Measurements from ENCODE around the gene AGPAT1. TPM values are rescaled to one million over a fixed set of nuclear protein-coding genes. Genes with fewer than 3 reads are reported as not detected.
"Not testable (repeated sequence)": the region's sequence is repeated elsewhere in the genome, so short reads cannot be mapped to it uniquely, and the experiment has no call there.

AGPAT1 gene
- total RNA-seq, 1 donor from 2014 or later, result 63.2 TPM

DNA sequence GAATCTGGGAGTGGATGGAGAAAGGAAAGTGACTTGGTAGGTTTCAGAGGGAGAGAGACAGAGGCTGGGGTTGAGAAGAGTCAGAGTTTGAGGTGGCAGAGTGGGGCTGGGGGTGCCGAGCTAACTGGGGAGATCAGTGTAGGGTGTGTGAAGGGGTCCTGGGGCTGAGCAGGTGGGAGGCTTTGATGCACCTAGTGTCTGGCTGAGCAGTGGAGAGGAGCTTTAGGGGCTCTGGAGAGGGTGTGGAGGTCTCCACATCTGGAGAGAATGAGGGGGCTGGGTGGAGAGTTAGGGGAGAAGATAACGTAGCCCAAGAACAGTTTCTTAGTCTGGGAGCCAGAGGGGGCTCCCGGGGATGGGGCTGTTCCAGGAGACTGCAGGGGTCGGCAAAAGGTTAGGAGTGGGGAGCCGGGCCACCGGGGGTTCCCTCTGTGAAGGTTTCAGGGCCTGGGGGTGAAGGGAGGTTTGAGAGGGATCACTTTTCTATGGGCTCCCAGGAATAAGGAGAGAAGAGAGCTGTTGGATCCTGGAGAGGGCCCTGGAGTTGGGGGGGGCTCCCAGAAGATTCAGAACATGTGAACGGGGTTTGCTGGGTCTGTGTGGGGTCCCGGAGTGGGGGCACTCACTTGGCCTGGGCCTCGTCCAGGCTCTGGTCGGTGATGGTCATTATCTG is 13.3 kb upstream of the AGPAT1 start:
- H3K9me3 Mint-ChIP-seq, result no peaks in the 10 kb centered on the region
- peaks cover 70% of the 10 kb centered on the region for H3K4me1 Mint-ChIP-seq
- peak overlapping the region; percentile 97 for H3K27ac Mint-ChIP-seq
- H3K36me3 Mint-ChIP-seq, result peaks cover 17% of the 10 kb centered on the region
- H3K4me3 Mint-ChIP-seq, result peak overlapping the region; percentile 86
- no peaks in the 10 kb centered on the region for H3K27me3 Mint-ChIP-seq (ENCODE audit: low read depth)
- DNase-seq (ENCODE audit: low spot score in 2 of 2, unreplicated experiment in 2 of 2), result no peak
- TF ChIP-seq, protein P1, sequence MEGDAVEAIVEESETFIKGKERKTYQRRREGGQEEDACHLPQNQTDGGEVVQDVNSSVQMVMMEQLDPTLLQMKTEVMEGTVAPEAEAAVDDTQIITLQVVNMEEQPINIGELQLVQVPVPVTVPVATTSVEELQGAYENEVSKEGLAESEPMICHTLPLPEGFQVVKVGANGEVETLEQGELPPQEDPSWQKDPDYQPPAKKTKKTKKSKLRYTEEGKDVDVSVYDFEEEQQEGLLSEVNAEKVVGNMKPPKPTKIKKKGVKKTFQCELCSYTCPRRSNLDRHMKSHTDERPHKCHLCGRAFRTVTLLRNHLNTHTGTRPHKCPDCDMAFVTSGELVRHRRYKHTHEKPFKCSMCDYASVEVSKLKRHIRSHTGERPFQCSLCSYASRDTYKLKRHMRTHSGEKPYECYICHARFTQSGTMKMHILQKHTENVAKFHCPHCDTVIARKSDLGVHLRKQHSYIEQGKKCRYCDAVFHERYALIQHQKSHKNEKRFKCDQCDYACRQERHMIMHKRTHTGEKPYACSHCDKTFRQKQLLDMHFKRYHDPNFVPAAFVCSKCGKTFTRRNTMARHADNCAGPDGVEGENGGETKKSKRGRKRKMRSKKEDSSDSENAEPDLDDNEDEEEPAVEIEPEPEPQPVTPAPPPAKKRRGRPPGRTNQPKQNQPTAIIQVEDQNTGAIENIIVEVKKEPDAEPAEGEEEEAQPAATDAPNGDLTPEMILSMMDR (IDR thresholded peaks at IDR 0.05; ENCODE audit: unreplicated experiment), result no peak

DNA sequence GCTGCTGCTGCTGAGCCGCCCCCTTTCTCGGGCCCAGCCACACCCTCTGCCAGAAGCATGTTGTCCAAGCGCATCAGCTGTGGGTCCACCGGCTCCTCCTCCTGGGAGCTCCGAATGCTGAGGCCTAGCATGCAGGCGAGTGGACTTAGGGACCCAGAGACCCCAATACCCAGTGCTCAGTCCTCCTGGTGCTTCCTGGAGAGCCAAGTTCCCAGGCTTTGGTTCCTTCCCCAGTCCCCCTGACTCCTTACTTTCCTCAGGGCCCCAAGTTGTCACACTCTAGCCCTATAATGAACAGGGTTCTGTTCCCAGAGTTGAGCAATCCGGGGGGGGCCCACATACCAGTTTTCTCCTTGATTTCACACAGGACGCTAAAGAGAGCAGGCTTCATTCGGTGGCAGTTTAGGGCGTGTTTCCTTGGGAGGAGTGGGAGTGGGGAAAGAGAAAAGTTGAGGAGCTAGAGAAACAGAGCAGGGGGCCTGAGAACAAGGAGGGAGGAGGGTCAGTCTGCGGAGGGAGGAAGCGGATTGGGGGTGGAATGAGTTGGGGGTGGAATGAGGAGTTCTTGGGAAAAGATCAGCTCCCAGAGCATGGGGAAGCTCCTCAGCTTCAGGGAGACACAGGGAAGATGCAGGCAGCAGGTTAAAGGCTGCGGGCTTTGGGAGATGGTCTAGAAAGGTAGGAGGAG is 12.6 kb upstream of the AGPAT1 start:
- peak overlapping the region; percentile 86 for H3K4me3 Mint-ChIP-seq
- H3K27me3 Mint-ChIP-seq (ENCODE audit: low read depth), result no peaks in the 10 kb centered on the region
- TF ChIP-seq, protein P1 (IDR thresholded peaks at IDR 0.05; ENCODE audit: unreplicated experiment), result no peak
- H3K27ac Mint-ChIP-seq, result peak overlapping the region; percentile 97
- DNase-seq (ENCODE audit: low spot score in 2 of 2, unreplicated experiment in 2 of 2), result no peak
- H3K36me3 Mint-ChIP-seq, result peaks cover 17% of the 10 kb centered on the region
- peaks cover 69% of the 10 kb centered on the region for H3K4me1 Mint-ChIP-seq
- no peaks in the 10 kb centered on the region for H3K9me3 Mint-ChIP-seq

DNA sequence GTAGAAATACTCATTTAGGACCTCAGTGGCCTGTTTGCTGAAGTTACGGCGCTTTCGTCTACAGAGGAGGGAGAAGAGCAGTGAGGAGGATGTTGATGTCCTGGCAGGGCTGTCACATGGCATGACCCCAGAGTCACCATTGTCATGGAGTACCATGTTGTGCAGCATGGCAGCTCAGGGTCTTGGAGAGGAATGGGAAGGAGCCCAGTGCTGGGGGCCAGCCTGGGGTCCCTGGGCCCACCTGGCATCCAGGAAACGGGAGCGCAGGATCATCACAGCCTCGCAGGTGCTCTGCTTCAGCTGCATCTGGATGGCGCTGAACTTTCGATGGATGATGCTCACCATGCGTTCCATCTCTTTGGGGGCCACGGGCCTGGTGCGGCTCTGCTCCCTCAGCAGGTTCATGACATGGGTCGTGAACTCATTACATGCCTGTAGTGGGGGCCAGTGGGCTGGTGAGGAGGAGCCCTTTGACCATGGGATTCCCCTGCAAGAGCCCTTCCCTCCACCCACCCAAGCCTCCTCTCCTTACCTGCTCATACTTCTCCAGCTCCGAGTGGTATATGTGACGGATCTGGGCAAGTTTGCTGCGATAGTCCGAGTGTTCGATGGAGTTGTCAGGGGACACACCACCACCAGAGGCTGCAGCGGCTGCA is 12.0 kb upstream of the AGPAT1 start:
- H3K27me3 Mint-ChIP-seq (ENCODE audit: low read depth); H3K9me3 Mint-ChIP-seq; DNase-seq (ENCODE audit: low spot score in 2 of 2, unreplicated experiment in 2 of 2): not testable (repeated sequence)
- Mint-ChIP-seq H3K27ac (peak overlapping the region; percentile 97), H3K4me1 (peaks cover 66% of the 10 kb centered on the region), H3K4me3 (peak overlapping the region; percentile 86), H3K36me3 (peaks cover 17% of the 10 kb centered on the region)

DNA sequence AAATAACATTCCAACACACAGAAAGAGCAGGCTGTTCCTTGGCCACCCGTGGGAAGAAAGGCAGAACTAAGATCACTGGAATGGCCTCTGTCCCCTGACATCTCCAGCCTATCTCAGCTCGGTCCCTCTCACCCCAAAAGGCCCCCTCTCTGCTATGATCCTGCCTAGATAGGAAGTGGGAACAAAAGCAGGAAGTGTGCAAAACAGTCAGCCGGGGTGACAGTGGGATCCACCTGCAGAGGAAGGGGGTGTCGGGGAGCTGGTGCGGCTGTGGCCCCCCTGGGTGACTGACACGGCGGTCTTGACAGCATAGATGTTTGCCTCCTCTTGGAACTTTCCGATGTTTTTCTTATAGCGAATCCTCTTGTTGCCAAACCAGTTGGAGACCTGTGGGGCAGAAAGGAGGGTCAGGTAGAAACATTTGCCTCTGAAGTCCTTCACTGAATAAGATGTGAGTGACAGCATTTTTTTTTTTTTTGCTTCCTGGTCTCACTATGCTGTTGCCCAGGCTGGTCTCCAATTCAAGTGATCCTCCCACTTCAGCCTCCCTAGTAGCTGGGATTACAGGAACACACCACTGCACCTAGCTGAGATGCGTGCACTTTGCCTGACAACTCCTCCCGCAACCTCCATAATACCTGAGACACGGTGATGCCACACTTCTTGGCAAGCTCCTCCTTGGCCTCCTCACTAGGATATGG is 11.3 kb upstream of the AGPAT1 start:
- Mint-ChIP-seq H3K9me3 (no peaks in the 10 kb centered on the region), H3K27me3 (ENCODE audit: low read depth) (no peaks in the 10 kb centered on the region), H3K4me1 (peaks cover 59% of the 10 kb centered on the region), H3K27ac (peak overlapping the region; percentile 93), H3K4me3 (peak overlapping the region; percentile 22), H3K36me3 (peaks cover 20% of the 10 kb centered on the region)
- TF ChIP-seq, protein P1 (IDR thresholded peaks at IDR 0.05; ENCODE audit: unreplicated experiment), result no peak
- DNase-seq (ENCODE audit: low spot score in 2 of 2, unreplicated experiment in 2 of 2), result no peak

DNA sequence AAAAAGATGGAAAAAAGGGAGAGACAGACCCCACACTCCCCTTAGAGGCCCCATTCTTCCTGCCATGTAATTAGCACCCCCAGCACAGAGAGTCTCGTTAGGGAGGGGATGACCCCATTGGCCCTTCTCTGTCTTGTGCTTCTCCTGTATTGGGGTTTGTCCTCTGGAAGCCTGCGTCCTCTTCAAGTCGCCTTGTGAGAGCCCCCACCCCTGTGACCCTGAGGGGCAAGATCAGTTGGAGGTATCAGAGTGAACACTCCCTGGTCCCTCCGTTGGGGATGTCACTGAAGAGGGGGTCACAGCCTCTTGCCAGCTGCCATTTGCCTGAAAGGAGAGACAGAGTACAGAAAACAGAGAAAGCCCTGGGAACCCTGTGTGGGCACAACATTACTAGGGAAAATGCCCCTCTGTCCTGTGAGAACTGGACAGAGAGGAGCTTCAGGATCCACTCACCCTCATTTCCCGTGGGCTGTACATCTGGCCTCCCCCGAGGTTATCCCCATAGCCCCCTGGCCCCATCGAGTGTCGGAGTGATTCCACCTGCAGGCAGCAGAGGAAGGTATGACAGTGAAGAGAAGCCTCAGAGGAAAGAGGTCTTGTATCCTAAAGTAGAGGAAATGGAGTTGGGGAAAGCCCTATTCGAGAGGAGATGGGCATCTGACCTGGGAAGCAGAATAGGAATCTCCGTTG is 10.4 kb upstream of the AGPAT1 start:
- H3K27me3 Mint-ChIP-seq (ENCODE audit: low read depth); DNase-seq (ENCODE audit: low spot score in 2 of 2, unreplicated experiment in 2 of 2); H3K9me3 Mint-ChIP-seq: not testable (repeated sequence)
- Mint-ChIP-seq H3K4me1 (peaks cover 51% of the 10 kb centered on the region), H3K36me3 (peaks cover 20% of the 10 kb centered on the region), H3K27ac (peak overlapping the region; percentile 93), H3K4me3 (peak overlapping the region; percentile 41)

DNA sequence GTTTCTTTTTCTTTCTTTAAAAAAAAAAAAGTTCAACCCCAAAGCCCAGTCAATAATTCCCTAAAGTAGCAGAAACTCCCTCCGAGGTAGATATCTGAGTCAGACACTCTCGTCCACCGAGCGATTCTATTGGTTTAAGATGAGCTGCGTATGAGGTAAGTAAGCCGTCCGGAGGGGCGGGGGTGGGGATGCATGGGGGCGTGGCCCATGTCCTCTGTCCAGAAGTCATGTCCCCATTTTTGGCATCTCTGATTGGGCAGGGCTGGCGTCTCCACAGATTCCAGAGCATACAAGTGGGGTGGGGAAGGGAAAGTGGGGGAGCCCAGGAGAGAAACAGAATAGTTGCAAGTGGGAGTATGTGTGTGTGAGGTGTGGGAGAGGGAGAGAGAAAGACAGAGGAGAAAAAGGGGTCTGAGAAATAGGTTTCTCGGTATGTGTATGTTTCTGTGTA is 9.8 kb upstream of the AGPAT1 start:
- H3K9me3 Mint-ChIP-seq; H3K27me3 Mint-ChIP-seq (ENCODE audit: low read depth); DNase-seq (ENCODE audit: low spot score in 2 of 2, unreplicated experiment in 2 of 2): not testable (repeated sequence)
- Mint-ChIP-seq H3K4me1 (peaks cover 46% of the 10 kb centered on the region), H3K4me3 (peak overlapping the region; percentile 41), H3K36me3 (peaks cover 21% of the 10 kb centered on the region), H3K27ac (peak overlapping the region; percentile 93)
